IMR-90 (cell line): ENCODE measurements around the gene TMEM205. TPM values are rescaled to one million over a fixed set of nuclear protein-coding genes. Genes with fewer than 3 reads are reported as not detected.
"Not testable (repeated sequence)": the region's sequence is repeated elsewhere in the genome, so short reads cannot be mapped to it uniquely, and the experiment has no call there.

ENCODE experiments used
- ATAC-seq: fragments of 200-7000 bp; cut with Tn5 transposase; 2 replicates; pipeline ENCODE4 v1.9.1; 2020; ENCODE audit warnings: low read depth, mild to moderate bottlenecking, moderate library complexity
- BruUV-seq: library from RNA; stranded (reverse); fragments of 400-500 nt; replicated peaks from 2 replicates; lab custom pipeline; 2021; lab: Mats Ljungman, UMichigan
- CTCF ChIA-PET: fragments of 300-600 bp; formaldehyde crosslinking; extraction: SDS; loops from one replicate; lab custom pipeline; 2021; ENCODE audit warnings: antibody characterized with exemption; lab: Yijun Ruan, JAX
- POLR2A ChIA-PET: fragments of 300-600 bp; sonication (Branson Sonifier 250); formaldehyde crosslinking; loops from one replicate; lab custom pipeline; 2022; ENCODE audit warnings: antibody characterized with exemption; ENCODE audit not compliant: unreplicated experiment; lab: Charles Lee
- DNase-seq: peaks from one replicate; pipeline ENCODE4 v3.0.0; 2013
- H2AFZ ChIP-seq: replicated peaks from 2 replicates; pipeline ENCODE3; 2013; ENCODE audit warnings: low read length, mild to moderate bottlenecking; ENCODE audit not compliant: poor library complexity
- H2AK5ac ChIP-seq: 2 replicates; pipeline ENCODE4 v1.6.1; 2013; ENCODE audit warnings: low read depth, low read length, inconsistent platforms
- H2AK9ac ChIP-seq: replicated peaks from 2 replicates; pipeline ENCODE3; 2013; ENCODE audit warnings: mild to moderate bottlenecking, low read depth, low read length, moderate library complexity; ENCODE audit not compliant: poor library complexity
- H2BK120ac ChIP-seq: 2 replicates; pipeline ENCODE4 v1.6.1; 2013; ENCODE audit warnings: low read depth, low read length, inconsistent platforms
- H2BK15ac ChIP-seq: 3 replicates; pipeline ENCODE4 v1.6.1; 2013; ENCODE audit warnings: low read depth, low read length, inconsistent platforms
- H2BK20ac ChIP-seq: 2 replicates; pipeline ENCODE4 v1.6.1; 2013; ENCODE audit warnings: low read depth, mild to moderate bottlenecking, inconsistent platforms, low read length, moderate library complexity
- H2BK5ac ChIP-seq: 2 replicates; pipeline ENCODE4 v1.6.1; 2013; ENCODE audit warnings: mild to moderate bottlenecking, low read depth, low read length, inconsistent platforms; ENCODE audit not compliant: poor library complexity, severe bottlenecking
- H3K14ac ChIP-seq: replicated peaks from 2 replicates; pipeline ENCODE4 v1.6.1; 2013; ENCODE audit warnings: low read depth, low read length, inconsistent platforms
- H3K18ac ChIP-seq: 2 replicates; pipeline ENCODE4 v1.6.1; 2013; ENCODE audit warnings: low read depth, low read length, control low read depth
- H3K23ac ChIP-seq: 2 replicates; pipeline ENCODE4 v1.6.1; 2013; ENCODE audit warnings: low read depth, low read length, inconsistent platforms
- H3K27ac ChIP-seq: 2 replicates; pipeline ENCODE4 v1.5.1; 2013; ENCODE audit warnings: mild to moderate bottlenecking, control low read depth, low read length; ENCODE audit not compliant: insufficient read depth
- H3K27me3 ChIP-seq: 2 replicates; pipeline ENCODE4 v1.6.1; 2013; ENCODE audit warnings: low read length; ENCODE audit not compliant: control insufficient read depth, insufficient read depth
- H3K36me3 ChIP-seq: 2 replicates; pipeline ENCODE4 v1.6.1; 2013; ENCODE audit warnings: low read length, mixed read lengths; ENCODE audit not compliant: control insufficient read depth, insufficient read depth
- H3K4ac ChIP-seq: 2 replicates; pipeline ENCODE4 v1.6.1; 2013; ENCODE audit warnings: low read depth, low read length, inconsistent platforms
- H3K4me1 ChIP-seq: 2 replicates; pipeline ENCODE4 v1.6.1; 2013; ENCODE audit warnings: low read length, mixed read lengths; ENCODE audit not compliant: control insufficient read depth, insufficient read depth
- H3K4me2 ChIP-seq: 2 replicates; pipeline ENCODE4 v1.6.1; 2013; ENCODE audit warnings: low read depth, mild to moderate bottlenecking, control low read depth, low read length, moderate library complexity
- H3K4me3 ChIP-seq: 2 replicates; pipeline ENCODE4 v1.5.1; 2013; ENCODE audit warnings: low read depth, mild to moderate bottlenecking, control low read depth, low read length, moderate library complexity; ENCODE audit not compliant: insufficient read depth
- H3K56ac ChIP-seq: 2 replicates; pipeline ENCODE4 v1.6.1; 2013; ENCODE audit warnings: low read length, inconsistent platforms; ENCODE audit not compliant: insufficient read depth; ENCODE audit errors: extremely low read depth
- H3K79me1 ChIP-seq, 2 experiments: 2 replicates each; pipeline ENCODE4 v1.6.1; 2013; ENCODE audit warnings: low read length in 2 of 2, inconsistent platforms in 1 of 2, low read depth in 1 of 2
- H3K9ac ChIP-seq: 2 replicates; pipeline ENCODE4 v1.6.1; 2013; ENCODE audit warnings: low read depth, low read length, control low read depth
- H3K9me1 ChIP-seq: 2 replicates; pipeline ENCODE4 v1.6.1; 2013; ENCODE audit warnings: low read length, inconsistent platforms; ENCODE audit not compliant: insufficient read depth
- H3K9me3 ChIP-seq: 2 replicates; pipeline ENCODE4 v1.6.1; 2013; ENCODE audit warnings: low read length; ENCODE audit not compliant: control insufficient read depth, insufficient read depth
- H4K20me1 ChIP-seq: 2 replicates; pipeline ENCODE4 v1.6.1; 2013; ENCODE audit warnings: low read length, inconsistent platforms; ENCODE audit not compliant: insufficient read depth
- H4K5ac ChIP-seq: 2 replicates; pipeline ENCODE4 v1.6.1; 2013; ENCODE audit warnings: mild to moderate bottlenecking, low read depth, low read length, control low read depth
- H4K8ac ChIP-seq, 2 experiments: 2 replicates each; pipeline ENCODE4 v1.6.1; 2013; ENCODE audit warnings: low read depth in 2 of 2, low read length in 2 of 2, control low read depth in 1 of 2, inconsistent platforms in 1 of 2
- H4K91ac ChIP-seq: 2 replicates; pipeline ENCODE4 v1.6.1; 2013; ENCODE audit warnings: low read depth, low read length, inconsistent platforms; ENCODE audit not compliant: insufficient read depth
- BHLHE40 ChIP-seq: fragments of 150-350 bp; IDR thresholded peaks from 2 replicates; pipeline ENCODE4 v1.6.1; 2016; ENCODE audit warnings: mild to moderate bottlenecking, low read depth, low read length
- FOS ChIP-seq: fragments of 150-350 bp; IDR thresholded peaks from 2 replicates; pipeline ENCODE4 v1.6.1; 2016; ENCODE audit warnings: low read depth, low read length
- MXI1 ChIP-seq: IDR thresholded peaks from 2 replicates; pipeline ENCODE4 v1.6.1; 2012; ENCODE audit warnings: low read depth, mild to moderate bottlenecking, low read length, moderate library complexity, borderline replicate concordance
- RAD21 ChIP-seq: IDR thresholded peaks from 2 replicates; pipeline ENCODE4 v1.6.1; 2012; ENCODE audit warnings: low read length, improper control_type of control experiment
- RCOR1 ChIP-seq: IDR thresholded peaks from 2 replicates; pipeline ENCODE4 v1.6.1; 2012; ENCODE audit warnings: mild to moderate bottlenecking, low read length, improper control_type of control experiment; ENCODE audit not compliant: insufficient replicate concordance
- RFX5 ChIP-seq: IDR thresholded peaks from 2 replicates; pipeline ENCODE4 v1.8.0; 2012; ENCODE audit warnings: low read depth, mild to moderate bottlenecking, low read length, moderate library complexity
- SMC3 ChIP-seq: fragments of 150-350 bp; IDR thresholded peaks from 2 replicates; pipeline ENCODE4 v1.6.1; 2016; ENCODE audit warnings: low read depth, mild to moderate bottlenecking, antibody characterized with exemption, low read length, moderate library complexity
- WGBS, 2 experiments: methylation state at CpG; one replicate each; pipeline versions ENCODE4 v1.1.5 to v1.1.7; 2013; ENCODE audit warnings: missing lambda C conversion rate in 2 of 2; ENCODE audit not compliant: insufficient read length in 1 of 2; ENCODE audit errors: extremely low coverage in 2 of 2; 5-methylcytosine and 5-hydroxymethylcytosine counted together
- dilution Hi-C: fragments of 300-500 bp; cut with HindIII; formaldehyde crosslinking; loops from one replicate; pipeline ENCODE4 v1.14.3; 2018; ENCODE audit warnings: low sequenced_read_pairs; ENCODE audit not compliant: unreplicated experiment
- in situ Hi-C: fragments of 300-500 bp; cut with MboI; formaldehyde crosslinking; loops from 3 replicates; pipeline ENCODE4 v1.14.3; 2019; ENCODE audit warnings: low sequenced_read_pairs, inconsistent platforms, mixed read lengths
- intact Hi-C: fragments of 100-400 bp; cut with micrococcal nuclease; formaldehyde crosslinking; loops from 2 replicates; pipeline ENCODE4 v1.10.0; 2022
- polyA plus RNA-seq, 3 experiments: library from polyadenylated mRNA; depleted of rRNA; stranded (reverse); fragments of >200 nt; gene quantifications; 2 replicates each; pipeline ENCODE4 v1.2.3, GENCODE V29; 2012; ENCODE audit warnings: low replicate concordance in 1 of 3
- total RNA-seq: library from RNA; depleted of rRNA; stranded (reverse); fragments of >200 nt; gene quantifications from 2 replicates; pipeline ENCODE4 v1.2.3, GENCODE V29; 2012
- TF ChIP-seq, protein P1 (sequence below): fragments of 150-350 bp; IDR thresholded peaks from 2 replicates; pipeline ENCODE4 v1.6.1; 2017; ENCODE audit warnings: mild to moderate bottlenecking, antibody characterized with exemption, low read length, low read depth

Gene TMEM205
- total and polyA plus RNA-seq, 2 of the 4 experiments (the other 2 are of a cell fraction): 110 to 136 TPM

DNA sequence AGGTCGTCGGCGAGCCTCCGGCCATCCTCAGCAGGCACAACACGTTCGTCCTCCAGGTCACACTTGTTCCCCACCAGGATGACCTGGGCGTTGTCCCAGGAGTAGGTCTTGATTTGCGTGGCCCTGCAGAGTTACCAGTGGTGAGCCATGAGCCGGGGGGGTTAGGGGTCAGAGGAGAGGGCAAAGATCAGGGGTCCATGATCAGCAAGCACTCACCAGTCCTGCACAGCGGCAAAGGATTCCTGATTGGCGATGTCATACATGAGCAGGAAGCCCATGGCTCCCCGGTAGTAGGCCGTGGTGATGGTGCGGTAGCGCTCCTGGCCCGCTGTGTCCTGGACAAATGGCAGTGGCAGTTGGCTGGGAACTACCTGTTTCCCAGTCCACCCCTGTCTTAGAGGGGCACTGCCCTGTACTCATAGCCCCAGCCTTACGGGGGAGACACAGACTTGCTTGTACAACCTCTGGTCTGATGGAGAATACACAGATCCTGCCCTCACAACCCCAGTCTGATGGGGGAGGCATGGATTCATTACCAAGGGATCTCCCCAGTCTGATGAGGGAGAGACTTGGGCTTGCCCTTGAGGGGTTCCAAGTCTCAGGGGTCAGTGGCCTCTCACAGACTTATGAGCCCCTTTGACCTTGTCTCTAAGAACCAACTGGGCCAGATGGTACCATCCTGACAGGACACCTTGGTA, 10.5 kb downstream of the TMEM205 start:
- dilution Hi-C loops: no loop called here
- H3K18ac ChIP-seq: no peak overlapping the region
- no peak for DNase-seq
- no peaks in the 10 kb centered on the region for H3K9me3 ChIP-seq
- no TSS peak for BruUV-seq
- H2BK20ac ChIP-seq: no peak overlapping the region
- H3K4ac ChIP-seq: no peak overlapping the region
- H3K27ac ChIP-seq: no peak overlapping the region
- no peak overlapping the region for H2BK15ac ChIP-seq
- no peak overlapping the region for H3K4me3 ChIP-seq
- H3K36me3 ChIP-seq: peaks cover 23% of the 10 kb centered on the region
- peaks cover 8% of the 10 kb centered on the region for H3K9me1 ChIP-seq
- H3K23ac ChIP-seq: no peak overlapping the region
- 98% methylated on average over 7 of the region's 17 CpGs; no CpG with 5 or more reads in 1 of the 2 experiments for WGBS, 2 experiments
- no peak overlapping the region for H2AK5ac ChIP-seq
- H3K27me3 ChIP-seq: no peaks in the 10 kb centered on the region
- peaks cover 0 to 15% of the 10 kb centered on the region in 2 experiments; a peak in 3 of 4 replicates for H3K79me1 ChIP-seq
- TF ChIP-seq, protein P1, sequence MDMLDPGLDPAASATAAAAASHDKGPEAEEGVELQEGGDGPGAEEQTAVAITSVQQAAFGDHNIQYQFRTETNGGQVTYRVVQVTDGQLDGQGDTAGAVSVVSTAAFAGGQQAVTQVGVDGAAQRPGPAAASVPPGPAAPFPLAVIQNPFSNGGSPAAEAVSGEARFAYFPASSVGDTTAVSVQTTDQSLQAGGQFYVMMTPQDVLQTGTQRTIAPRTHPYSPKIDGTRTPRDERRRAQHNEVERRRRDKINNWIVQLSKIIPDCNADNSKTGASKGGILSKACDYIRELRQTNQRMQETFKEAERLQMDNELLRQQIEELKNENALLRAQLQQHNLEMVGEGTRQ: no peak
- no peak for TF ChIP-seq BHLHE40
- TF ChIP-seq SMC3: no peak
- no peak for TF ChIP-seq RCOR1
- no peak for TF ChIP-seq MXI1
- TF ChIP-seq RFX5: no peak
- TF ChIP-seq RAD21: no peak
- TF ChIP-seq FOS: no peak
- CTCF ChIA-PET: no interaction called here
- H4K5ac ChIP-seq: no peak overlapping the region
- intact Hi-C loops: no loop called here
- peaks cover 8% of the 10 kb centered on the region for H3K4me1 ChIP-seq
- no peak overlapping the region for H2BK120ac ChIP-seq
- no peak overlapping the region for H2AFZ ChIP-seq
- no peak for ATAC-seq
- no peak overlapping the region for H2AK9ac ChIP-seq
- H3K9ac ChIP-seq: no peak overlapping the region
- no peaks in the 10 kb centered on the region for H4K20me1 ChIP-seq
- H4K8ac ChIP-seq: no peak overlapping the region
- no peak overlapping the region for H2BK5ac ChIP-seq
- H3K4me2 ChIP-seq: no peak overlapping the region
- no peak overlapping the region for H4K91ac ChIP-seq
- no peak overlapping the region for H3K14ac ChIP-seq
- POLR2A ChIA-PET: no interaction called here
- H3K56ac ChIP-seq: no peak overlapping the region
- in situ Hi-C loops: no loop called here

DNA sequence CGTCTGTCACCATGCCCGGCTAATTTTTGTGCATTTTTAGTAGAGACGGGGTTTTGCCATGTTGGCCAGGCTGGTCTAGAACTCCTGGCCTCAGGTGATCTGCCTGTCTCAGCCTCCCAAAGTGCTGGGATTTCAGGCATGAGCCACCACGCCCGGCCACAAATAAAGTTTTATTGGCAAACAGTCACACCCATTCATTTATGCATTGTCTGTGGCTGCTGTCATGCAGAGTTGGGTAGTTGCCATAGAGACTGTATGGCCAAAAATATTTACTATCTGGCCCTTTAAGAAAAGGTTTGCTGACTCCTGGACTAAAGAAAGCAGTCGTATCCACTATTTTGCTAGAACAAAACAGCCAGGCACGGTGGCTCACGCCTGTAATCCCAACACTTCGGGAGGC, 12.2 kb downstream of the TMEM205 start:
- H2BK5ac ChIP-seq, H3K9me1 ChIP-seq, H3K18ac ChIP-seq, CTCF ChIA-PET, H3K27ac ChIP-seq, H2AK5ac ChIP-seq, H3K23ac ChIP-seq, BruUV-seq, H3K4ac ChIP-seq, DNase-seq, H2BK15ac ChIP-seq, H3K56ac ChIP-seq, H2BK20ac ChIP-seq, H3K27me3 ChIP-seq, H3K9me3 ChIP-seq, ATAC-seq, H4K8ac ChIP-seq, H3K4me1 ChIP-seq, H3K9ac ChIP-seq, POLR2A ChIA-PET, H2BK120ac ChIP-seq, intact Hi-C loops, H2AK9ac ChIP-seq, in situ Hi-C loops, H3K4me2 ChIP-seq, dilution Hi-C loops, H3K4me3 ChIP-seq, H3K79me1 ChIP-seq, H4K91ac ChIP-seq, H2AFZ ChIP-seq, H3K14ac ChIP-seq, H4K5ac ChIP-seq, H4K20me1 ChIP-seq: not testable (repeated sequence)
- 96% methylated on average over 4 of the region's 9 CpGs; no CpG with 5 or more reads in 1 of the 2 experiments for WGBS, 2 experiments
- peaks cover 23% of the 10 kb centered on the region for H3K36me3 ChIP-seq
